GM12864 (cell line): Measurements from ENCODE around the gene MPDZ.

Source experiments
- DNase-seq: peaks from one replicate; pipeline ENCODE4 v3.0.0-alpha.2; 2011; ENCODE audit warnings: low read depth
- H3K4me3 ChIP-seq: 2 replicates; pipeline ENCODE4 v1.5.1; 2011; ENCODE audit warnings: mild to moderate bottlenecking, low read depth, low read length, control low read depth
- TF ChIP-seq, protein P1 (sequence below): IDR thresholded peaks from 2 replicates; pipeline ENCODE4 v1.5.1; 2011; ENCODE audit warnings: low read depth, mild to moderate bottlenecking, moderate library complexity, low read length, control low read depth, inconsistent platforms; ENCODE audit errors: missing control alignments

MPDZ gene

GRCh38 chr9:13278368-13279246 is 885 bp downstream of the MPDZ start:
- TF ChIP-seq, protein P1, sequence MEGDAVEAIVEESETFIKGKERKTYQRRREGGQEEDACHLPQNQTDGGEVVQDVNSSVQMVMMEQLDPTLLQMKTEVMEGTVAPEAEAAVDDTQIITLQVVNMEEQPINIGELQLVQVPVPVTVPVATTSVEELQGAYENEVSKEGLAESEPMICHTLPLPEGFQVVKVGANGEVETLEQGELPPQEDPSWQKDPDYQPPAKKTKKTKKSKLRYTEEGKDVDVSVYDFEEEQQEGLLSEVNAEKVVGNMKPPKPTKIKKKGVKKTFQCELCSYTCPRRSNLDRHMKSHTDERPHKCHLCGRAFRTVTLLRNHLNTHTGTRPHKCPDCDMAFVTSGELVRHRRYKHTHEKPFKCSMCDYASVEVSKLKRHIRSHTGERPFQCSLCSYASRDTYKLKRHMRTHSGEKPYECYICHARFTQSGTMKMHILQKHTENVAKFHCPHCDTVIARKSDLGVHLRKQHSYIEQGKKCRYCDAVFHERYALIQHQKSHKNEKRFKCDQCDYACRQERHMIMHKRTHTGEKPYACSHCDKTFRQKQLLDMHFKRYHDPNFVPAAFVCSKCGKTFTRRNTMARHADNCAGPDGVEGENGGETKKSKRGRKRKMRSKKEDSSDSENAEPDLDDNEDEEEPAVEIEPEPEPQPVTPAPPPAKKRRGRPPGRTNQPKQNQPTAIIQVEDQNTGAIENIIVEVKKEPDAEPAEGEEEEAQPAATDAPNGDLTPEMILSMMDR, result no peak
- H3K4me3 ChIP-seq, result no peak overlapping the region
- no peak for DNase-seq

- DNase-seq, result no peak
- TF ChIP-seq, protein P1, result no peak
- H3K4me3 ChIP-seq, result no peak overlapping the region
Measured at GRCh38 chr9:13278023-13278367, 1.5 kb downstream of the MPDZ start.

GRCh38 chr9:13274886-13275641 is 4.4 kb downstream of the MPDZ start:
- H3K4me3 ChIP-seq, result no peak overlapping the region
- TF ChIP-seq, protein P1, result no peak
- no peak for DNase-seq

DNA sequence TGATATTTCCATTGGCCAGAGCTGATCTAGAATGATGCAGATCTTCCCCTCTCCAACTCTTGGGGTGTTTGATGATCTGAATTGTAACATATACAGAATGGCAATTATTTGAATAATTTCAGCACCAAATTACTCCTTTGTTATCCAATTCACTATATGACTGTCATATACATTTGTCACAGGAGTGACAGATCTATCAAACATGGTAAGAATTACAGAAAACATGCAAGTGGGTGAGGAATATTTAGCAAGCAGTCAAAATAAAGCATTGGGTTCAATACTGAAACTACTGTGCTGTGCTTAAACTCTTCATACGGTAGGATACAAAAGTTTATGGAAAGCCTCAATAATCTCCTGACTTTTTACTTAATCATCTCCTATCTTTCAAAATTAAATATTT is 8.8 kb downstream of the MPDZ start:
- no peak for DNase-seq
- TF ChIP-seq, protein P1, result no peak
- H3K4me3 ChIP-seq, result no peak overlapping the region

DNA sequence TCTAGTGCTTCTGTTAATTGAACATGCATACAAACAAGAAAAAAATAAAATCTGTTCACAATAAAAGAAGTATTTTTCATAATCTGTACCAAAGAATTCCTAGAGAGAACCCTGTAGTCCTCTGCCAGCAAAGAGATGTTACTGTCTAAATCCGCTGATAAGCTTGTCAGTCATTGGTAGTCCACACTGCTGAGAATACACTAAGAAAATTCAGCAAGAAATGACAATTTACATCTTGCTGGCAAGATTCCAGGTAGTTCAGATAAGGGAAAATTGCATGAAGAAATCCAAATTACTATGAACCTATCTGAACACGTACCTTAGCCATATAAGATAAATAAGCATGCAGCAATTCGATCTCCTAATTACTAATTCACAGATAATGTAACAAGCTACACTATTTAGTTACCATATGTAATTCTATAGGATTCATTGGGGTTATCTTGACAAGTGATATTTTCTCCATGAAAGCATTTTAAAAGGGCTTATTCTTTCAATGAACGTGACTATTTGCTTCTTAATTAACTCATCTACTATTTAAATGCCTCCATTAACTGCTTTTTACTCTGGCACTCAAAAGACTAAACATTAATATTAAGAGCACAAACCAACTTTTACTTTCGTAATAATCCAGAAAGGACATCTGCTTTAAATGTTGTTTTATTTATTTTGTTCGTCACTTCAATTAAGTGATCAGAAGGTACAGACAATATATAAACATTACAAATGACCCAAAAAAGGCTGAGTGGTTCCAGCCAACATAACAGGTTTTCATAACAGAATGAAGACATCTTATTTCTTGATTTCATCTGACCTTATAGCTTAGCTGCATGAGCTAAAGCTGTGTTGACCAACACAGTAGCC is 9.7 kb downstream of the MPDZ start:
- TF ChIP-seq, protein P1, result no peak
- no peak for DNase-seq
- H3K4me3 ChIP-seq, result no peak overlapping the region

- DNase-seq, result no peak
- TF ChIP-seq, protein P1, result no peak
- H3K4me3 ChIP-seq, result no peak overlapping the region
Measured at GRCh38 chr9:13268469-13268868, 11.0 kb downstream of the MPDZ start.
